SK-N-SH (cell line): ENCODE results near the gene ELMO1. TPM values are rescaled to one million over a fixed set of nuclear protein-coding genes. Genes with fewer than 3 reads are reported as not detected.

Experiments used
- CTCF ChIA-PET: fragments of 300-600, 350-600 bp; formaldehyde crosslinking; extraction: SDS; loops from one replicate; lab custom pipeline; 2021; lab: Yijun Ruan, JAX
- POLR2A ChIA-PET: fragments of 350-600 bp; sonication (Branson Sonifier 250); formaldehyde crosslinking; extraction: SDS; loops from one replicate; lab custom pipeline; 2020; ENCODE audit warnings: antibody characterized with exemption, inconsistent platforms; lab: Yijun Ruan, JAX
- DNase-seq: peaks from one replicate; pipeline ENCODE4 v3.0.0; 2012
- H2AFZ ChIP-seq: fragments of 200-600 bp; sonication (generic); 2 replicates; pipeline ENCODE4 v1.8.1; 2016; ENCODE audit warnings: antibody characterized with exemption, mild to moderate bottlenecking, low read depth
- H3F3A ChIP-seq: fragments of 200-600 bp; sonication (generic); replicated peaks from 2 replicates; pipeline ENCODE3; 2016; ENCODE audit warnings: antibody characterized with exemption, mild to moderate bottlenecking; ENCODE audit not compliant: insufficient read depth
- H3K27ac ChIP-seq, 2 experiments: fragments of 200-500 bp in 1 of 2; fragments of 200-600 bp in 1 of 2; sonication (Bioruptor generic) in 1 of 2; sonication (generic), shearing (Covaris generic) in 1 of 2; 2 replicates each; pipeline versions ENCODE4 v1.5.1 to v1.6.1; 2014 to 2016; ENCODE audit warnings: low read depth in 2 of 2, inconsistent platforms in 1 of 2, low read length in 1 of 2, mild to moderate bottlenecking in 1 of 2, mixed read lengths in 1 of 2
- H3K27me3 ChIP-seq: fragments of 200-600 bp; sonication (generic), shearing (Covaris generic); 2 replicates; pipeline ENCODE4 v1.6.1; 2016; ENCODE audit warnings: mixed run types; ENCODE audit not compliant: insufficient read depth
- H3K36me3 ChIP-seq, 2 experiments: fragments of 200-500 bp in 1 of 2; fragments of 200-600 bp in 1 of 2; sonication (Bioruptor generic) in 1 of 2; sonication (generic) in 1 of 2; replicated peaks in 1 of 2; 2 replicates each; pipeline versions ENCODE3 to v1.5.1; 2014 to 2016; ENCODE audit warnings: low read length in 1 of 2, mild to moderate bottlenecking in 1 of 2; ENCODE audit not compliant: insufficient read depth in 2 of 2, control insufficient read depth in 1 of 2
- H3K4me1 ChIP-seq, 2 experiments: fragments of 200-500 bp in 1 of 2; fragments of 200-600 bp in 1 of 2; sonication (Bioruptor generic) in 1 of 2; sonication (generic), shearing (Covaris generic) in 1 of 2; 2 replicates each; pipeline versions ENCODE4 v1.5.1 to v1.6.1; 2014 to 2016; ENCODE audit warnings: low read depth in 1 of 2, low read length in 1 of 2, mixed run types in 1 of 2; ENCODE audit not compliant: insufficient read depth in 2 of 2, control insufficient read depth in 1 of 2
- H3K4me2 ChIP-seq: fragments of 200-600 bp; sonication (generic), shearing (Covaris generic); 2 replicates; pipeline ENCODE4 v1.6.1; 2017; ENCODE audit warnings: mixed run types
- H3K4me3 ChIP-seq, 2 experiments: fragments of 200-500 bp in 1 of 2; fragments of 200-600 bp in 1 of 2; sonication (Bioruptor generic) in 1 of 2; sonication (generic), shearing (Covaris generic) in 1 of 2; 2 replicates each; pipeline versions ENCODE4 v1.5.1 to v1.8.1; 2014 to 2016; ENCODE audit warnings: low read depth in 2 of 2, inconsistent platforms in 1 of 2, low read length in 1 of 2, mild to moderate bottlenecking in 1 of 2, mixed read lengths in 1 of 2, moderate library complexity in 1 of 2
- H3K79me2 ChIP-seq: fragments of 200-600 bp; sonication (generic); 2 replicates; pipeline ENCODE4 v1.8.1; 2017; ENCODE audit warnings: mild to moderate bottlenecking; ENCODE audit not compliant: insufficient read depth
- H3K9ac ChIP-seq: fragments of 200-600 bp; sonication (generic); 2 replicates; pipeline ENCODE4 v1.6.1; 2017; ENCODE audit warnings: mixed run types
- H3K9me2 ChIP-seq: fragments of 200-600 bp; sonication (generic); 2 replicates; pipeline ENCODE4 v1.6.1; 2017; ENCODE audit warnings: mixed run types
- H3K9me3 ChIP-seq: fragments of 200-600 bp; sonication (generic); 2 replicates; pipeline ENCODE4 v1.6.1; 2017; ENCODE audit warnings: mixed run types, mild to moderate bottlenecking, moderate library complexity
- H4K20me1 ChIP-seq: fragments of 200-600 bp; sonication (generic); 2 replicates; pipeline ENCODE4 v1.6.1; 2017; ENCODE audit warnings: mild to moderate bottlenecking, mixed run types; ENCODE audit not compliant: insufficient read depth
- EZH2phosphoT487 ChIP-seq: fragments of 200-600 bp; sonication (generic); IDR thresholded peaks from 2 replicates; pipeline ENCODE4 v1.6.1; 2017; ENCODE audit warnings: low read depth, mixed run types, mild to moderate bottlenecking, antibody characterized with exemption, moderate library complexity, borderline replicate concordance
- FOXM1 ChIP-seq: IDR thresholded peaks from 2 replicates; pipeline ENCODE4 v1.4.0; 2012; ENCODE audit warnings: low read depth, mild to moderate bottlenecking
- GABPA ChIP-seq: IDR thresholded peaks from 2 replicates; pipeline ENCODE4 v1.4.0; 2012; ENCODE audit warnings: low read depth, mild to moderate bottlenecking
- GATA2 ChIP-seq: sonication (generic); formaldehyde crosslinking; IDR thresholded peaks from 2 replicates; pipeline ENCODE4 v1.5.0; 2020; ENCODE audit warnings: mild to moderate bottlenecking, missing genetic modification reagents
- IRF3 ChIP-seq: fragments of 150-350 bp; IDR thresholded peaks from 2 replicates; pipeline ENCODE4 v1.6.1; 2016; ENCODE audit warnings: mild to moderate bottlenecking, low read depth, low read length
- MAX ChIP-seq: IDR thresholded peaks from 2 replicates; pipeline ENCODE4 v1.4.0; 2012; ENCODE audit warnings: low read depth
- MEF2A ChIP-seq: IDR thresholded peaks from 2 replicates; pipeline ENCODE4 v1.4.0; 2012; ENCODE audit warnings: low read depth, borderline replicate concordance
- MXI1 ChIP-seq: IDR thresholded peaks from 2 replicates; pipeline ENCODE4 v1.6.1; 2012; ENCODE audit warnings: mild to moderate bottlenecking, low read depth, low read length, improper control_type of control experiment
- NFIC ChIP-seq: IDR thresholded peaks from 2 replicates; pipeline ENCODE4 v1.4.0; 2012; ENCODE audit warnings: borderline replicate concordance
- PBX3 ChIP-seq: IDR thresholded peaks from 2 replicates; pipeline ENCODE4; 2012
- RAD21 ChIP-seq: IDR thresholded peaks from 2 replicates; pipeline ENCODE4 v1.6.1; 2012; ENCODE audit warnings: mild to moderate bottlenecking, low read length
- RFX5 ChIP-seq: IDR thresholded peaks from 2 replicates; pipeline ENCODE4 v1.6.1; 2012; ENCODE audit warnings: mild to moderate bottlenecking, improper control_type of control experiment, low read length
- RXRA ChIP-seq: IDR thresholded peaks from 2 replicates; pipeline ENCODE4 v1.4.0; 2012; ENCODE audit warnings: low read depth, mild to moderate bottlenecking, borderline replicate concordance
- SIN3A ChIP-seq: IDR thresholded peaks from 2 replicates; pipeline ENCODE4 v1.6.1; 2012; ENCODE audit warnings: low read depth, mild to moderate bottlenecking, low read length, moderate library complexity, borderline replicate concordance
- TCF12 ChIP-seq: IDR thresholded peaks from 2 replicates; pipeline ENCODE4 v1.4.0; 2012
- TEAD4 ChIP-seq: IDR thresholded peaks from 2 replicates; pipeline ENCODE4 v1.4.0; 2012; ENCODE audit warnings: mild to moderate bottlenecking, borderline replicate concordance; ENCODE audit not compliant: insufficient read depth
- USF1 ChIP-seq: IDR thresholded peaks from 2 replicates; pipeline ENCODE4 v1.4.0; 2012; ENCODE audit warnings: low read depth, borderline replicate concordance
- ZBTB33 ChIP-seq: IDR thresholded peaks from 2 replicates; pipeline ENCODE4 v1.4.0; 2012; ENCODE audit warnings: low read depth, borderline replicate concordance
- WGBS: methylation state at CpG from one replicate; pipeline ENCODE4 v1.1.6; 2017; ENCODE audit warnings: low lambda C conversion rate; 5-methylcytosine and 5-hydroxymethylcytosine counted together
- polyA plus RNA-seq, 3 experiments: library from polyadenylated mRNA; depleted of rRNA; stranded (reverse); fragments of >200 nt; gene quantifications; 2 replicates each; pipeline ENCODE4 v1.2.3, GENCODE V29; 2012

ELMO1 gene
- polyA plus RNA-seq, 1 of the 3 experiments (the other 2 are of a cell fraction), result 0.64 TPM

GRCh38 chr7:37368540-37368939, 80.1 kb downstream of the ELMO1 start:
- Histone ChIP-seq H3K9me2 (no peaks in the 10 kb centered on the region), H2AFZ (no peak overlapping the region), H3K4me2 (no peak overlapping the region), H3K9me3 (0 out of 2 replicates have a peak, but pooled peaks cover 6% of the 10 kb centered on the region), H3K4me3 (no peak overlapping the region), H3K79me2 (no peaks in the 10 kb centered on the region), H3K4me1 (peaks cover 0 to 11% of the 10 kb centered on the region in 2 experiments; a peak in 2 of 4 replicates), H3K27me3 (no peaks in the 10 kb centered on the region), H3K27ac (no peak overlapping the region), H3K9ac (no peak overlapping the region), H3K36me3 (no peaks in the 10 kb centered on the region), H4K20me1 (no peaks in the 10 kb centered on the region), H3F3A (no peaks in the 10 kb centered on the region)
- no peak for TF ChIP-seq NFIC
- no peak for TF ChIP-seq FOXM1
- TF ChIP-seq MXI1, result no peak
- TF ChIP-seq USF1, result no peak
- no peak for TF ChIP-seq RFX5
- TF ChIP-seq TCF12, result no peak
- no peak for TF ChIP-seq EZH2phosphoT487
- TF ChIP-seq IRF3, result no peak
- no peak for TF ChIP-seq RAD21
- no peak for TF ChIP-seq PBX3
- TF ChIP-seq GATA2 (CRISPR knock-in tag), result no peak
- TF ChIP-seq TEAD4, result no peak
- TF ChIP-seq GABPA, result no peak
- no peak for TF ChIP-seq SIN3A
- TF ChIP-seq ZBTB33, result no peak
- no peak for TF ChIP-seq MAX
- no peak for TF ChIP-seq RXRA
- no peak for TF ChIP-seq MEF2A
- 19% methylated on average over 1 of the region's 1 CpG for WGBS
- CTCF ChIA-PET, result interaction anchor here (1.2 kb wide), 1 partner anchor 17 kb away, joined by 4 read pairs; no protein-coding TSS in a partner anchor
- DNase-seq, result no peak
- POLR2A ChIA-PET, result no interaction called here
